Ureter (tissue), 1 donor: Measurements from ENCODE around the gene SPNS1. TPM values are rescaled to one million over a fixed set of nuclear protein-coding genes. Genes with fewer than 3 reads are reported as not detected.
"Not testable (repeated sequence)": the region's sequence is repeated elsewhere in the genome, so short reads cannot be mapped to it uniquely, and the experiment has no call there.

Experiments
- DNase-seq: peaks from one replicate; pipeline ENCODE4 v3.0.0-alpha.2; 2020; ENCODE audit warnings: low spot score
- total RNA-seq: library from RNA; stranded (reverse); gene quantifications from one replicate; pipeline ENCODE4 v1.2.4, GENCODE V29; 2023
- donor health status: DM: yes; HTN: yes; CAD: no.

The SPNS1 gene, protein sequence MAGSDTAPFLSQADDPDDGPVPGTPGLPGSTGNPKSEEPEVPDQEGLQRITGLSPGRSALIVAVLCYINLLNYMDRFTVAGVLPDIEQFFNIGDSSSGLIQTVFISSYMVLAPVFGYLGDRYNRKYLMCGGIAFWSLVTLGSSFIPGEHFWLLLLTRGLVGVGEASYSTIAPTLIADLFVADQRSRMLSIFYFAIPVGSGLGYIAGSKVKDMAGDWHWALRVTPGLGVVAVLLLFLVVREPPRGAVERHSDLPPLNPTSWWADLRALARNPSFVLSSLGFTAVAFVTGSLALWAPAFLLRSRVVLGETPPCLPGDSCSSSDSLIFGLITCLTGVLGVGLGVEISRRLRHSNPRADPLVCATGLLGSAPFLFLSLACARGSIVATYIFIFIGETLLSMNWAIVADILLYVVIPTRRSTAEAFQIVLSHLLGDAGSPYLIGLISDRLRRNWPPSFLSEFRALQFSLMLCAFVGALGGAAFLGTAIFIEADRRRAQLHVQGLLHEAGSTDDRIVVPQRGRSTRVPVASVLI
- total RNA-seq: 23.9 TPM

- DNase-seq: peak; percentile 99
Observed at GRCh38 chr16:28974437-28975157, at the start of gene SPNS1. Gene SPNS1, plus strand, starts transcription at chr16:28974778. Its CDS starts 374 bp downstream, at chr16:28975152.

DNA sequence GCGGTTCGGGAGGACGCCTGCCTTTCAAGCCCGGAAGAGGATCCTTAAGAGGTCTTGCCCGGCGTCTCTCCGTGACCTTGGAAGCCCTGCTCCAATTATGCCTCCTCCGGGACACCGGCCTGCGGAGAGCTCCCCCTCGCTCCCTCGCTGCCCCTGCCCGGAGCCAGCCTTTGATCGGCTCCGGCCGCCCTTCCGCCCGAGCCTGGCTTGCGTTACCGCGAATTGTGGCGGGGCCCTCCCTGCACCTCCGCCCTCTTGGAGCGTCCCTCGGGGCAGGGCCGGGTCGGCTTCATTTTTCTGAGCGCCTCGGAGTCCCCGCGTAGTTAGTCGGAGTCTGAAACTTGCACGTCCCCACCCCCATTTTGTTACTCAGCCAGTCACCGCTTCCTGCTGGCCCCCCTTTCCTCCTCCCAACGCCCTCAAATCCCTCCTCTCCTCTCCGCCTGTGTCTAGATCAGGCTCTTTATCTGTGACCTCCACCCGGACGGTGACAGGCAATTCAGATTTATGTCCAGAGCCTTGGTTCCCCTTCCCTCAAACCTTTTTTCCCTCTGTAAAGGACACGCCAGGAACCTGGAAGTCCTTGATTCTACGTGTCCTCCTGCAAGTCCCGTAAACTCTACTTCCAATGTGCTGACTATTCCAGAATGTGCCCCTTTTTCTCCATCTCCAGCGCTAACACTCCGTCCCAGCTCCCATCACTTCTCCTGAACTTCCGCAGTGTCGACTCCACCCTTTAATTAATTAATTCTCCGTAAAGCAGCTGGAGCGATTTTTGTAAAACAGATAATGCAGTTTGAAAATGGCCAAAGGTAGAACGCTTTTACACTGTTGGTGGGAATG lies 49.0 kb upstream of the SPNS1 start:
- DNase-seq: peak; percentile 84

GRCh38 chr16:28926284-28926683 lies 48.3 kb upstream of the SPNS1 start:
- not testable (repeated sequence) for DNase-seq

DNA sequence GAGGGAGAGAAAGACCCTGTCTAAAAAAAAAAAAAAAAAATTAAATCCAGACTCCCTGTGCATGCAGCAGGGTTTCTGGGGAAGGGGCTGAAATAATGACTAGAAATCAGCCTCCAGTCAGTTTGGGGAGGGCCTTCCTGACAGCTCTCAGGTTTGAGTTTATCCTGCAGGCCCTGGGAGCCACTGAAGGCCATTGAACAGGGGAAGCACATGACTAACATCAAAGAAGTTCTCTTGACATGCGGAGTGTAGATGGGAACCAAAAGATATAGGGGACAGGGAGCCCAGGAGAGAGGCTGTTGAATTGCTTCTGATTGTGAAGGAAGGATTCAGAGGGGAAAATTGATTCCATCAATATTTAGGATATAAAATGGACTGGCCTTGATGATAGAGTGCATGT lies 46.8 kb upstream of the SPNS1 start:
- DNase-seq: no peak

DNA sequence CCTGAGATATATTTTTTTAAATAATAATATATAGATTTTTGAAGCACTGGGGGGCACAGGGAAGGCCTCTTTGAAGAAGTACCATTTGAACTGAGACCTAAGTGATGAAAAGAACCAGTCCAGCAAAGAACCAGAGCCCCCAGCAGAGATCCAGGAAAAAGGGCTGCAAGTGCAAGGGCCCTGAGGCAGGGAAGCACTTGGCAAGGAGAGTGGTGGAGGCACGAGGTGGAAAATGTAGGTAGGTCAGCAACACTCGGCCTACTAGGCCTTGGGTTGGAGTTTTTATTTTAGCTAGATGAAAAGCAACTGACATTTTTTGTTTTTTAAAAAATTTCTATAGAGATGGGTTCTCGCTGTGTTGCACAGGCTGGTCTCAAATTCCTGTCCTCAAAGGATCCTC lies 44.4 kb upstream of the SPNS1 start:
- no peak for DNase-seq

DNA sequence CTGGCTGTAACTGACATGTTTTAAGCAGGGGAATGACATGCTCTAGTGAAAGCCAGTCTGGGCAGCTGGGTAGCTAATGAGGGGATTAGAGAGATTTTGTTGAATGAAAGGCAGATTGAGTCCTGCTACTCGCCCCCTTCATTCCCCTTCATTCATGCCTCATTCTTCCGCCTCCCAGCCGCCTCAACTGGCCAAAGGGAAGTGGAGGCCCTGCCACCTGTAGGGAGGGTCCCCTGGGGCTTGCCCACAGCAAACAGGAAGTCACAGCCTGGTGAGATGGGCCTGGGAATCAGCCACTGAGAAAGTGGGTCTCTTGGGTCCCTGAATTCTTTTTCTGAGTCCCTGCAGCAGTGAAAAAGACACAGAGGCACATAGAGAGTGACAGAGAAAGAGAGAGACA lies 43.9 kb upstream of the SPNS1 start:
- DNase-seq: no peak

- DNase-seq: no peak
Observed at GRCh38 chr16:28931801-28932225, 42.8 kb upstream of the SPNS1 start, which contains the start of gene CD19. Gene CD19, plus strand, starts transcription at chr16:28931971. Its CDS starts 30 bp downstream, at chr16:28932001.

- no peak for DNase-seq
Observed at GRCh38 chr16:28932339-28933141, 42.0 kb upstream of the SPNS1 start.

DNA sequence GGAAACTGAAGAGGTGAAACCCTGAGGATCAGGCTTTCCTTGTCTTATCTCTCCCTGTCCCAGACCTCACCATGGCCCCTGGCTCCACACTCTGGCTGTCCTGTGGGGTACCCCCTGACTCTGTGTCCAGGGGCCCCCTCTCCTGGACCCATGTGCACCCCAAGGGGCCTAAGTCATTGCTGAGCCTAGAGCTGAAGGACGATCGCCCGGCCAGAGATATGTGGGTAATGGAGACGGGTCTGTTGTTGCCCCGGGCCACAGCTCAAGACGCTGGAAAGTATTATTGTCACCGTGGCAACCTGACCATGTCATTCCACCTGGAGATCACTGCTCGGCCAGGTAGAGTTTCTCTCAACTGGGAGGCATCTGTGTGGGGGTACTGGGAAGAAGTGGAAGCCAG lies 41.4 kb upstream of the SPNS1 start:
- no peak for DNase-seq

DNA sequence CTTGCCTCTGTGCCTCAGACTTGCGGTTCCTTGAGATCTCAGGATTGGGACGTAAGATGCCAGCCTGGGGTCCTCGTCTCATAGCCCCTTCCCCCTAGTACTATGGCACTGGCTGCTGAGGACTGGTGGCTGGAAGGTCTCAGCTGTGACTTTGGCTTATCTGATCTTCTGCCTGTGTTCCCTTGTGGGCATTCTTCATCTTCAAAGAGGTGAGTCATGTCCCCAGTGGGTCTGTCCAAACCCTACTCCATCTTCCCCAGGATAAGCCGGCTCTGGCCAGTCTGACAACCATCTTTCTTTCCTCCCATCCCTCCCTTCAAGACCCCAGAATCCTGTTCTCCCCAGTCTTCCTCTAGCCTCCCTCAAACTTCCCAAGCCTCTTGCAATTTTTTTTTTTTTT lies 39.2 kb upstream of the SPNS1 start:
- no peak for DNase-seq

GRCh38 chr16:28935924-28936783 lies 38.4 kb upstream of the SPNS1 start:
- peak; percentile 80 for DNase-seq

GRCh38 chr16:28936784-28937155 lies 37.8 kb upstream of the SPNS1 start:
- no peak for DNase-seq

DNA sequence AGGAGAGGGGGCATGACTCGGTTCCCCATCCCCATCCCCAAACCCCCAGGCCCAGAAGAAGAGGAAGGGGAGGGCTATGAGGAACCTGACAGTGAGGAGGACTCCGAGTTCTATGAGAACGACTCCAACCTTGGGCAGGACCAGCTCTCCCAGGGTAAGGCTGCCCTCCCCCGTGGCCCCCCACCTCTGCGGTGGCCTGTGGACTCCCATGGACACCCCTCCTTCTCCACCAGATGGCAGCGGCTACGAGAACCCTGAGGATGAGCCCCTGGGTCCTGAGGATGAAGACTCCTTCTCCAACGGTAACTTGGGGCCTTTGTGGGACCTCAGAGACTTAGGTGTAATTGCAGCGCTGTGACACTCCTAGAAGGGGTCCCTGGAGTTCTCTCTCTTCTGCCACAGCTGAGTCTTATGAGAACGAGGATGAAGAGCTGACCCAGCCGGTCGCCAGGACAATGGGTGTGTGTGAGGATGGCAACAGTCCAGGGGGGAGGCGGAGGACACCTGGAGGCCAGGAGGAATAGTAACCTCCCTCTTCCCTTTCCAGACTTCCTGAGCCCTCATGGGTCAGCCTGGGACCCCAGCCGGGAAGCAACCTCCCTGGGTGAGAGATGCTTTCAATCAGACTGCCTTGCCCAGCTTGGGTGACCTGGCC lies 37.2 kb upstream of the SPNS1 start:
- DNase-seq: no peak

DNA sequence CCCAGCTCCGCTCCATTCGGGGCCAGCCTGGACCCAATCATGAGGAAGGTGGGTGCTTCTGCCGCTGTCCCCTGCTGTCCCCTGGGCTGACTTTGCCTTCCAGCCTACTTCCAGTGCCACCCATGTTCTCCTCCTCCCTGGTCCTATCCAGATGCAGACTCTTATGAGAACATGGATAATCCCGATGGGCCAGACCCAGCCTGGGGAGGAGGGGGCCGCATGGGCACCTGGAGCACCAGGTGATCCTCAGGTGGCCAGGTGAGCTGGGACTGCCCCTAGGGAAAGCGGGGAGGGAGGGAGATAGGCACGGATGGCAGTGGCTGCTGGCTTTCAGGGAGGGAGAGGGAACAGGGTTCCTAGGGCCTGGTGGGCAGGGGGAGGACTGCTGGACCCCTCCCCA lies 35.9 kb upstream of the SPNS1 start:
- DNase-seq: no peak

DNA sequence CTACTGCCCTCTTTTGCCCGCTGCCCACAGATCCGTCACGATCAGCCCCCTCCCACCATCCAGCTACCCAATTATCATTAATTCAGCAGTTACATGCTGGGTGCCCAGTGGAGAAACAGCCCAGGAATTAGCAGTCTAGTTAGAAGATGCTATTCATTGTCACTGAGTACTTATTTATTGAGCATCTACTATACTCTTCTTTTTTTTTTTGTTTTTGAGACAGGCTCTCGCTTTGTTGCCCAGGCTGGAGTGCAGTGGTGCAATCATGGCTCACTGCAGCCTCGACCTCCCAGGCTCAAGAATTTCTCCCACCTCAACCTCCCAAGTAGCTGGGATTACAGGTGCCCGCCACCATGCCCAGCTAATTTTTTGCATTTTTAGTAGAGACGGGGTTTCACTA lies 34.8 kb upstream of the SPNS1 start:
- not testable (repeated sequence) for DNase-seq

GRCh38 chr16:28943281-28943680 lies 31.3 kb upstream of the SPNS1 start:
- no peak for DNase-seq

DNA sequence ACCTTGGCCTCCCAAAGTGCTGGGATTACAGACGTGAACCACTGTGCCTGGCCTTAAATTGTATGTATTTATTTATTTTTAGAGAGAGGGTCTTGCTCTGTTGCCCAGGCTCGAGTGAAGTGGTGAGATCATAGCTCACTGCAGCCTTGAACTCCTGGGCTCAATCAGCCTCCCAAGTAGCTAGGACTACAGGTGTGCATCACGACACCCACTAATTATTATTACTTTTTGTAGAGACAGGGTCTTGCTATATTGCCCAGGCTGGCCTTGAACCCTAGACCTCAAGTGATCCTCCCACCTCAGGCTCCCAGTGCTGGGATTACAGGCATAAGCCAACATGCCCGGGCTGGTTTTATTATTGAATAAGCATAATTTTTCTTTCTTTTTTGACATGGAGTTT lies 27.9 kb upstream of the SPNS1 start:
- DNase-seq: no peak

DNA sequence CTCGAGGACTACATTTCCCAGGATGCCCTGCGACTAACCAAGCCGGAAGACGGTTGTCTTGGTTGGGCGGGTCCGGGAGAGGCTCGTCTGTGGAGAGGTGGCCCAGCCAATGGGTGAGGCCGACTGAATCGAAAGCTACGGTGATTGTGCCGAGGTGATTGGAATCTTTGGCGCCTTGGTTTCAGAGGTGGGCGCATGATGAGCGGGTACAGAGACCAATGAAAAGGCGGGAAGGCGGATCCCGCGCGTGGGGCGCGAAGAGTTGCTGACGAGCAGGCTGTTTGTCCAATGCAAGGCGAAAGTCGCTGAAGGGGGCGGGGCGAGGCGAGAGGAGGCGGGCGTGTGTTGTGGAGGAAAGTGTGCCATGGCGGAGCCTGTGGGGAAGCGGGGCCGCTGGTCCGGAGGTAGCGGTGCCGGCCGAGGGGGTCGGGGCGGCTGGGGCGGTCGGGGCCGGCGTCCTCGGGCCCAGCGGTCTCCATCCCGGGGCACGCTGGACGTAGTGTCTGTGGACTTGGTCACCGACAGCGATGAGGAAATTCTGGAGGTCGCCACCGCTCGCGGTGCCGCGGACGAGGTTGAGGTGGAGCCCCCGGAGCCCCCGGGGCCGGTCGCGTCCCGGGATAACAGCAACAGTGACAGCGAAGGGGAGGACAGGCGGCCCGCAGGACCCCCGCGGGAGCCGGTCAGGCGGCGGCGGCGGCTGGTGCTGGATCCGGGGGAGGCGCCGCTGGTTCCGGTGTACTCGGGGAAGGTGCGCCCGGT lies 23.7 kb upstream of the SPNS1 start, which contains the start of gene NFATC2IP:
NFATC2IP (plus strand) TSS at position 290 of the 762 bp plus-strand sequence; CDS start at position 365, 75 bp downstream.
- DNase-seq: peak; percentile 100
